ENCODE measurements around the gene SCGB1D4. TPM values are rescaled to one million over a fixed set of nuclear protein-coding genes. Genes with fewer than 3 reads are reported as not detected.

Gene SCGB1D4, protein sequence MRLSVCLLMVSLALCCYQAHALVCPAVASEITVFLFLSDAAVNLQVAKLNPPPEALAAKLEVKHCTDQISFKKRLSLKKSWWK
- total RNA-seq (2022; extraction: Qiagen RNA extraction; ENCODE audit: low read depth) = not detected in 5 replicates

DNA sequence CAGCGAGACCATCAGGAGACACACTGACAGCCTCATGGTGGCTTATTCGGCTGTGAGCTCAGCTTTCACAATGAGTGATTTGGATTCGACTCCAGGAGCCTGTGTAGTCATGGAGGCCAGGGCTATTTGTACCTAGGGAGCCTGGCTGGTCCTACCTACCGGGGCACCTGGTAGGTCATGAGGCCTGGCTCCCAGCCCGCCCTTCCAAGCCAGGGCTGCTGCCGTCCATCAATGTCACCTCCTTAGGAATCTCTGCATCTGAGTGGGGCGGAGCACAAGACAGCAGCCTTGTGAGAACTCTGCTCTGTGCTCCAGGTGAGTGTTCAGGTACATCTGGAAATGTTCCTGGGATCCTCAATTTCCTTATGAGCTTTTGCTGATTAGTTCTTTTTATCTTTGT is at the start of gene SCGB1D4:
SCGB1D4 (minus strand) TSS at position 101 of the 400 bp plus-strand sequence; CDS start at position 36, 65 bp downstream.

DNA sequence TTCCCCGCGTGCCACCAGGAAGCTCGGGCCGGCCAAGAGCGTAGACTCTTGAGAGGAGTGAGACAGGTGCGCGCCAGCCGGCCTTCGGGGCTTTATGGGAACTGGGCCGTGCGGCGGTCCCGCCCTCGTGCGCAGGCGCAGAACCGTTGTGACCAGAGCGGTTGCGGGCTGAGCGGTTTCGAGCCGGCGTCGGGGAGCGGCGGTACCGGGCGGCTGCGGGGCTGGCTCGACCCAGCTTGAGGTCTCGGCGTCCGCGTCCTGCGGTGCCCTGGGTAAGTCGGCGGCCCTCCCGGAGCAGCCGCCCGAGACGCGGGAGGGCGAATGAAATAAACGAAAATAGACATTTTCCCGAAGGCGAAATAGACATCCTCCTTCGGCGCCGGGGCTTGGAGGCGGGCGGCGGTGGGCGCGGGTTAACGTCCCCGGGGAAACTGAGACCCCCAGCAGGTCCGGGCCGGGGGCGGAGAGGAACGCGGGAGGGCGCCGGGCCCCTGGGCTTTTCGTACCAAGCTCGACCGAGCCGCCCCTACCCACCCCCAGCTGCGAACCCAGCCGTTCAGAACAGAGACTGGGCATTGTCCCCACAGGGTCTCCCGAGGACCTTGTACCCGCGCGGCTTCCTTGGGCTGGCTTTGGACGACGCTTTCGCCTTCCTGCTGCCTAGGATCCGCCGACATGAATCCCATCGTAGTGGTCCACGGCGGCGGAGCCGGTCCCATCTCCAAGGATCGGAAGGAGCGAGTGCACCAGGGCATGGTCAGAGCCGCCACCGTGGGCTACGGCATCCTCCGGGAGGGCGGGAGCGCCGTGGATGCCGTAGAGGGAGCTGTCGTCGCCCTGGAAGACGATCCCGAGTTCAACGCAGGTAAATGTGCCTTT is 38.7 kb upstream of the SCGB1D4 start, which contains the start of gene ASRGL1:
ASRGL1 (plus strand) TSS at position 146 of the 879 bp plus-strand sequence; CDS start at position 676, 530 bp downstream.

DNA sequence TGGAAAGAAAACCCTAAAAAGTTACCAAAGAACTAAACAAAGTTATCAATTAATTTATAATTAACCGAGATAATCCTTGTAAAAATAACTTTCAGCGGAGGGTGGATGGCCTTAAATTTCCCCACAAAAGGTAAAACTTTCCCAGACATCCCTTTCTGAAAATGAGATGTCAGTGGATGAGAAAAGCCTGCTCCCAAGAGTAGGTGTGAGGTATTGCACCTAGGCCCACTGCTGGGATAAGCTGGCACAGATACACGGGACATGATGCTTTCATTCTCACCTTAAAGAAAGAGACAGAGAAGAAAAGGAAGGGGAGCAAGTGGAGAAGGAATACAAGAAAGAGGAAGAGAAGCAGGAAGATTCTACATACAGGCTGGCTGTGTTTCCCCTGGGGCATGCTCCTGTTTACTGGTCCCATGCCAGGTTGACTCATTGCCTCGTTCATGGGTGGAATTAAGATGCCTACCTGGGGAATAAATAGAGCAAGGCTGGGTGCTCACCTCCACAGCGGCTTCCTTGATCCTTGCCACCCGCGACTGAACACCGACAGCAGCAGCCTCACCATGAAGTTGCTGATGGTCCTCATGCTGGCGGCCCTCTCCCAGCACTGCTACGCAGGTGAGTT is 29.1 kb downstream of the SCGB1D4 start, which contains the start of gene SCGB2A2:
SCGB2A2 (plus strand) TSS at position 505 of the 625 bp plus-strand sequence; CDS start at position 564, 59 bp downstream.

Other genes with a start within 250 kb of the SCGB1D4 start
- 45.1 to 58.3 TPM (median 56.8 TPM) in 5 replicates for gene INCENP, start 175.1 kb downstream of the SCGB1D4 start, total RNA-seq (2022; extraction: Qiagen RNA extraction; ENCODE audit: low read depth)
- gene SCGB1D1, start 108.9 kb downstream of the SCGB1D4 start, total RNA-seq (2022; extraction: Qiagen RNA extraction; ENCODE audit: low read depth) = not detected in 5 replicates
- not detected in 5 replicates for gene SCGB2A1, start 90.4 kb downstream of the SCGB1D4 start, total RNA-seq (2022; extraction: Qiagen RNA extraction; ENCODE audit: low read depth)
- not detected in 5 replicates for gene SCGB1D2, start 56.8 kb downstream of the SCGB1D4 start, total RNA-seq (2022; extraction: Qiagen RNA extraction; ENCODE audit: low read depth)
- not detected in 5 replicates for gene SCGB2A2, start 28.9 kb downstream of the SCGB1D4 start, total RNA-seq (2022; extraction: Qiagen RNA extraction; ENCODE audit: low read depth)
- 12.7 to 13.7 TPM (median 13.1 TPM) in 5 replicates for gene ASRGL1, start 38.4 kb upstream of the SCGB1D4 start, total RNA-seq (2022; extraction: Qiagen RNA extraction; ENCODE audit: low read depth)
- not detected in 5 replicates for gene SCGB1A1, start 120.0 kb upstream of the SCGB1D4 start, total RNA-seq (2022; extraction: Qiagen RNA extraction; ENCODE audit: low read depth)
- gene AHNAK, start 247.7 kb upstream of the SCGB1D4 start, total RNA-seq (2022; extraction: Qiagen RNA extraction; ENCODE audit: low read depth) = 237 to 338 TPM (median 298 TPM) in 5 replicates

Data from A549 treated with ZK216348 at 1 μM for 4 hours (cell line).